Non-pigmented ciliary epithelial cell (primary cell): Measurements from ENCODE around the gene TAF1C.
A peak's percentile ranks its signal among the peaks of the same experiment; 100 is the strongest.

Source experiments
- DNase-seq: peaks from one replicate; pipeline ENCODE4 v3.0.0-alpha.2; 2010; ENCODE audit warnings: low read depth

TAF1C gene

DNA sequence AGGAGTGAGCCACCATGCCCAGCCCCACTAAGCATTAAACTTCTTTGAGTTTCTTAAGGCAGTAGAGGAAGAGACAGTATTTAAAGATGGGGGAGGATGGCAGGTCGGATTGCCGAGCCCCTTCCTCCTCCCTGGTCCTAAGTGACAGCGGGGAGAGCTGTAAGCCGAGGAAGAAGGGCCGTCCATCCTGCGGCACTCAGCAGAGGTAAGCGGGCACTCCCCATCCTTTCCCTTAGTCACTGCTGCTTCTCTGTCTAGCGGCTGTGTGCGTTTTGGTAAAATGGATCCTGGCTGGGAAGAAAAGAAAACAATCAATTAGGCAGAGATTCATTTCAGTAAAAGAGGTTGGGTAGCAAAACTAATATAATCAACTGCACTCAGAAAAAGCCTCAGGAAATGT is 27.9 kb downstream of the TAF1C start:
- no peak for DNase-seq

GRCh38 chr16:84156342-84156784 is 30.5 kb downstream of the TAF1C start:
- DNase-seq: no peak

- no peak for DNase-seq
These were observed 31.1 kb downstream of the TAF1C start for GRCh38 chr16:84155771-84156170.

DNA sequence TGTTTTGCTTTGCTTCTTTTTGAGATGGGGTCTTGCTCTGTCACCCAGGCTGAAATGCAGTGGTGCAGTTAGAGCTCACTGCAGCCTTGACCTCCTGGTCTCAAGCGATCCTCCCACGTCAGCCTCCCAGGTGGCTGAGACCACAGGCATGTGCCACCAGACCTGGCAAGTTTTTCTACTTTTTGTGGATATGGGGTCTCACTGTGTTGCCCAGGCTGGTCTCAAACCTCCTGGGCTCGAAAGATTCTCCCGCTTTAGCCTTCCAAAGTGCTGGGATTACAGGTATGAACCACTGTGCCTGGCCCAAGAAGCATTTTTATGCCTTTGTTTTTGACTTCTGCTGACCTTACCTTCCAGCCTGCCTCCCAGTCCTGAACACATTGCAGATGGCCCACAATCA is 31.6 kb downstream of the TAF1C start:
- no peak for DNase-seq

GRCh38 chr16:84153660-84154214 is 33.1 kb downstream of the TAF1C start:
- no peak for DNase-seq

GRCh38 chr16:84150926-84151325 is 35.9 kb downstream of the TAF1C start:
- no peak for DNase-seq

- DNase-seq: peak; percentile 17
These were observed 41.8 kb downstream of the TAF1C start, which contains the start of the genes DNAAF1 and HSDL1 for GRCh38 chr16:84144859-84145639. Gene DNAAF1 (plus strand): TSS chr16:84145308. CDS start chr16:84145441, 133 bp downstream. Gene HSDL1 (minus strand): TSS chr16:84145177. CDS start chr16:84131321, 13,856 bp downstream.

- no peak for DNase-seq
These were observed 42.5 kb downstream of the TAF1C start for GRCh38 chr16:84144209-84144858.

DNA sequence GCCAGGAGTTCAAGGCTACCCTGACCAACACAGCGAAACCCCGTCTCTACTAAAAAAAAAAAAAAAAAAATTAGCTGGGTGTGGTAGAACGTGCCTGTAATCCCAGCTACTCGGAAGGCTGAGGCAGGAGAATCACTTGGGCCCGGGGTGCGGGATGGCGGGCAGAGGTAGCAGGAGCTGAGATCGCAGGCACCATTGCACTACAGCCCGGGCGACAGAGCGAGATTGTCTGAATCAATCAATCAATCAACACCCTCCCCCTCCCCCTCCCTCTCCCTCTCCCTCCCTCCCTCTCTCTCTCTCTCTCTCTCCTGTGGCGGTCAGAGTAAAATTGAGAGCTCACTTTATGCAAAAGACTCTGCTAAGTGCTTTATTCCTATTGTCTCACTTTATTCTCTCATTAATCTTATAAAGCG is 43.1 kb downstream of the TAF1C start:
- no peak for DNase-seq

GRCh38 chr16:84143081-84143480 is 43.8 kb downstream of the TAF1C start:
- no peak for DNase-seq

GRCh38 chr16:84141143-84141670 is 45.6 kb downstream of the TAF1C start:
- DNase-seq: no peak

- no peak for DNase-seq
These were observed 47.1 kb downstream of the TAF1C start for GRCh38 chr16:84139628-84140258.

DNA sequence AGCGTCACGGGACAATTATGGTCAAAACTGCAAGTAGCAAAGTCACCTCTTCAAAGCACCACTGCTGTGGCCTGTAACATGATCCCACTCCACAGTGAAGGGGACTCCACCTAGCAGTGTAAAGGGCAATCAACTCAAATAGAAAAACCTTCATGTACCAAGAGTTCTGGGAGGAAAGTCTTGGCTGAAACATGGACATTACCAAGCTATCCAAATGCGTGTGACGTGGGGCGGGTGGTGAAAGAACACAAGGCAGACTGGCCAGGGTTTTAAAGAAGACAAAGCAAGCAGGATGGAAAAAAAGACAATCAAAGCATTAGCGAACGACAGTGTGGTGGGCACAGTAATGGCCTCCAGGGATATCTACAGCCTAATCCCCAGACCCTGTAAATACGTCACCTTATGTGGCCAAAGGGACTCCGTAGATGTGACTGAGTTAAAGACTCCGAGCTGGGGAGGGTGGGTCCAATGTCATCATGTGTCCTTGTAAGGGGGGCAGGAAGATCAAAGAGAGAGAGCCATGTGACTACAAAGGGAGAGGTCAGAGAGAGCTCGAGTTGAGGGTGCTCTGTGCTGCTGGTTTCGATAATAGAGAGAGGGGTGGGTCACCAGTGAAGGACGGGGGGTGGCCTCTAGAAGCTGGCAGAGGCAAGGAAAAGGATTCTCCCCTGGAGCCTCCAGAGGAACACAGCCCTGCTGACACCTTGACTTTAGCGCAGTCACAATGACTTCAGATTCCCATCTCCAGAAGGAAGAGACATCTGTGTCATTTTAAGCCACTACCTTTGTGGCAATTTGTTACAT is 47.8 kb downstream of the TAF1C start:
- DNase-seq: no peak

DNA sequence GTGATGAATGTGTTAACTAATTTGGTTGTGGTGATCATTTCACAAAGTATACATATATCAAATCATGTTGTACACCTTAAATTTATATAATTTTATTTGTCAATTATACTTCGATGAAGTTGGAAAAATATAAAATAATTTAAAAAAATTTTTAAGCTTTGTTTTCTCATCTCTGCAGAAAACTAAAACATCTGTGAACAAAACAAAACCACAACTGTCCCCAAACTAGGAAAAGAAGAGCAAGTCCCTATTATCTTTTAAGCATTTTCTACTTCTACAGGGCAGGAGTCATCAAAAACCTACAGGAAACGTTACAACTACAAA is 48.4 kb downstream of the TAF1C start:
- no peak for DNase-seq

DNA sequence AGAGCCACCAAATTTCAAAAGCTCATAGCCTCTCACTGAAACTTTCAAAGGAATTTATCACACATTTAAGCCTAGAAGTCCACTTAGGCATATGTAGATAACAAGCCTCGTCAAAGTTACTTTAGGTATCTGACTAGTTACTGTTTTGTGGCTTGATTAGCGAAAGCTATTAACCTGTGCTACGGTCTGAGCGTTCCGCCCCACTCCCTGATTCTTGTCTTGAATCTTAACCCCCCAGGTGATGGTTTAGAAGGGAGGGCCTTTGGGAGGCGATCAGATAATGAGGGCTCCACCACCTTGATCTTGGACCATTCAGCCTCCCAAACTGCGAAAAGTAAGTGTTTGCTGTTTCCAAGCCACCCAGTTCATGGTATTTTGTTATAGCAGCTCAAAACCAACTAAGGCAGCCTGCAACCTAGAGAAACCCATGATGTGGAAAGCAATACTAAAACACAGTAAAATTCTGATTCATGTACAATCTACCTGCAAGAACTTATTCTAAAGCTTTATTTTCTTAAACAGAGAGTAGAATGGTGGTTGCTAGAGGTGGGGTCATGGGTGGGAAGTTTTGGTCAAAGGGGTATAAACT is 49.0 kb downstream of the TAF1C start:
- DNase-seq: no peak

DNA sequence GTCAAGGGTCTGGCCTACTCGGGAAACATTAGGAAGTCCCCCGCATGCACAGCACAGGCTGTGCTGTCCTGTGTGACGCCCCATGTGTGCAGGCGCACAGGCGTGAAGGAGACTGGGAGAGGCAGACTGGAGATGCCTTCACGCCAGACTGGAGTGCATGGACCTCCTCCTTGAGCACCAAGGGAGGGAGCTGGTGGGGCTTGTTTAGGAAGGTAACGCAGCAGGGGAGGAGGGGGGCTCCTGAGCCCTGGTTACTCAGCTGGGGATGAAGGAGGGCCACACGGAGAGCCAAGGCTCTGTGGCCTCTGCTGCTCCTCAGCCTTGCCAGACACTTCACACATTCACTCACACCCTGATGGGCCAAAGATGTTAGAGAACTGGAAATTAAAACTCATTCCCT is 49.6 kb downstream of the TAF1C start:
- DNase-seq: no peak

DNA sequence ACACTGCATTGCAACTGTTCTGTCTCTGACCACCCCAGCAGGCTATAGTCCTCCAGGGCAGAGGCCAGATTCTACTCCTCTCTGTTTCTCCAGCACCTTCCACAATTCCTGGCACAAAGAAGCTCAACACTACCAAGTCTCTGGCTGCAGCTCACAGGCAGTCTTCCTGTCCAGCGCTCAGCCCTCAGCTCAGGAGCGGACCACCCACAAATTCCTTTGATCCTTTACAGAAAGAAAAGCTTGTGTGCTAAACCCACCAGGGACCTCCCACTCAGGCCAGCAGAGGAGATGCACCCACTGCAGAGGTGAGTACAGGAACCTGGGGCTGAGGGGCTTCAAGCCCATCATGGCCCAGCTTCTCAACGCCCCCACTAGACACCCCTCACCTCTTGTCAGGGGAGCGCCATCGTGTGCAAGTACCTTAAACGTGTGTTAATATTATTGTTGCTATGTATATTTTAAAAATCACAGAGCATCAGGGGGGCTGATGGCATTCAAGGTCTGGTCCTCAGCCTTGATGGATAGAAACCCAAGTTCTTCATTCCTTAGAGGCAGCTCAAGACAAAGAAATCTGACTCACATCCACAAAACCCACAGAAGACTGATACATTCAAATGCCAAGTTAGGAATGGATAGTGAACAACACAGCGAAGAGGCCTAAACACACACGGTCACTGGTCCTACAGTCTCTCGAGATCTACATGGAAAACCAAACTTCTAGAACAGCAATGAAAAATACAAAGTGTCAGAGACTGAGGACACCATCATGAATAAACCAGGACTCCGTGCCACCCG is 50.3 kb downstream of the TAF1C start:
- no peak for DNase-seq

DNA sequence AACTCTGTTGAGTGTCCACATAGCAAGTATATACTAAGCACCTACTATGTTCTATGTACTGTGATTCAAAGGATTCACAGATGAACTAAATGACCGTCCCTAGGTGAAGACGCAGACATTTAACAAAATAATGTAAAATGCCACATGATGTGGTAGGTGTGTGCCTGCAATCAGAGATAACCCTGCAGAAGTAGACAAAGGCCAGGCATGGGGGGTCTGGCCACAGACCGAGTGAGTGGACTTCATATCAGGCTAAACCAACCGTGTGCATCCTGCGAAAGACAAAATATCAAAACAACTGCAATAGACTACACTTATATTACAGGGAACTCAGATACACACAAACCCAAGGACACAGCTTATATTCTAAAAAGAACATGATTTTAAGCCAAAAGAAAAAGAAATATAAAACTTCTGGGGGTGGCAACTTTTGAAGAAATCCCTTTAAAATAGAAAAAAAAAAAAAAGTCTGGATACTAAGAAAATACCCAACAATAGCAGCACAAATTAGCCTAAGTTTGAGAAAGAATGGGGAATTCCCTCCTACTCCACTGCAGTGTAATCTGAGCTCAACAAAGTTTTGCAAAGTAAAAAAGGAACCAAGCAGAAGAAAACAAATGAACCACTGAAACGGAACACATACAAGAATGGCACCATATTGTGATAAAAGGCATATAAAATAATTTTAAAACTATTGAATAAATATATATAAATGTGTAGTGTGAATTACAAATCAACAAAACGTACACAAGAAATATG is 54.2 kb downstream of the TAF1C start:
- no peak for DNase-seq

DNA sequence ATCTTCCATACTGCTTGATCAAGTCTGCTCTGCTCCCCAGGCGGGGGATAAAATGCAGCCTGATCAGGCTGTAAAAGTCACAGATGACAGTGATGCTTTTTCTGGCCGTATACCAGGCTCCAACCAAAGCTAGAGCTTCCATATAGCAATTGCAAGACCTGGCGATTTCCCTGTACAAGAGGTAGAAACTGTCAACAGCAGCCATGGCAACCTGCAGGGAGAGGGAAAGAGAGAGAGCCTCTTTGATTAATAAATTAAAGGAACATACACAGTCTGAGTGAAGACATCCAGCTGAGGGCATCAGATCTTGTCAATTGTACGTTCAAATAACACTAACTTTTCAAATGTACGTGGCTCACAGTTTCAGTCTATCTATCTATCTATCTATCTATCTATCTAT is 55.7 kb downstream of the TAF1C start:
- DNase-seq: no peak
